Ishikawa (cell line): ENCODE data around the gene ADAMTS5.

Experiments used
- CEBPB ChIP-seq: IDR thresholded peaks from 2 replicates; pipeline ENCODE4 v1.6.1; 2012
- CREB1 ChIP-seq: IDR thresholded peaks from 2 replicates; pipeline ENCODE4 v1.6.1; 2012; ENCODE audit warnings: low read depth
- EGR1 ChIP-seq: IDR thresholded peaks from 2 replicates; pipeline ENCODE4 v1.6.1; 2012
- EP300 ChIP-seq: IDR thresholded peaks from 2 replicates; pipeline ENCODE4 v1.6.1; 2012; ENCODE audit warnings: borderline replicate concordance
- FOXM1 ChIP-seq: IDR thresholded peaks from 2 replicates; pipeline ENCODE4 v1.6.1; 2012; ENCODE audit warnings: low read depth, borderline replicate concordance
- NFIC ChIP-seq: IDR thresholded peaks from 2 replicates; pipeline ENCODE4 v1.6.1; 2012
- RAD21 ChIP-seq: IDR thresholded peaks from 2 replicates; pipeline ENCODE4 v1.6.1; 2012; ENCODE audit warnings: low read depth
- REST ChIP-seq: IDR thresholded peaks from 2 replicates; pipeline ENCODE4 v1.6.1; 2012; ENCODE audit warnings: low read depth, mild to moderate bottlenecking
- TAF1 ChIP-seq: IDR thresholded peaks from 2 replicates; pipeline ENCODE4 v1.6.1; 2012; ENCODE audit warnings: low read depth, mild to moderate bottlenecking
- TCF12 ChIP-seq: IDR thresholded peaks from 2 replicates; pipeline ENCODE4 v1.6.1; 2012; ENCODE audit warnings: low read depth
- TEAD4 ChIP-seq: IDR thresholded peaks from 2 replicates; pipeline ENCODE4 v1.6.1; 2012
- USF1 ChIP-seq: IDR thresholded peaks from 2 replicates; pipeline ENCODE4 v1.6.1; 2012
- YY1 ChIP-seq: IDR thresholded peaks from 2 replicates; pipeline ENCODE4 v1.6.1; 2012; ENCODE audit warnings: low read depth
- ZBTB7A ChIP-seq: IDR thresholded peaks from 2 replicates; pipeline ENCODE4 v1.6.1; 2012; ENCODE audit warnings: low read depth
- TF ChIP-seq, protein P1 (sequence below): IDR thresholded peaks from 2 replicates; pipeline ENCODE4 v1.6.1; 2012

ADAMTS5 gene

GRCh38 chr21:26945916-26946675 is 20.8 kb downstream of the ADAMTS5 start:
- TF ChIP-seq CREB1, result no peak
- no peak for TF ChIP-seq REST
- no peak for TF ChIP-seq RAD21
- no peak for TF ChIP-seq EGR1
- TF ChIP-seq ZBTB7A, result no peak
- TF ChIP-seq NFIC, result no peak
- TF ChIP-seq TAF1, result no peak
- TF ChIP-seq TCF12, result no peak
- TF ChIP-seq USF1, result no peak
- no peak for TF ChIP-seq YY1
- TF ChIP-seq, protein P1, sequence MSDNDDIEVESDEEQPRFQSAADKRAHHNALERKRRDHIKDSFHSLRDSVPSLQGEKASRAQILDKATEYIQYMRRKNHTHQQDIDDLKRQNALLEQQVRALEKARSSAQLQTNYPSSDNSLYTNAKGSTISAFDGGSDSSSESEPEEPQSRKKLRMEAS, result no peak
- no peak for TF ChIP-seq EP300
- no peak for TF ChIP-seq TEAD4
- no peak for TF ChIP-seq CEBPB
- TF ChIP-seq FOXM1, result no peak

DNA sequence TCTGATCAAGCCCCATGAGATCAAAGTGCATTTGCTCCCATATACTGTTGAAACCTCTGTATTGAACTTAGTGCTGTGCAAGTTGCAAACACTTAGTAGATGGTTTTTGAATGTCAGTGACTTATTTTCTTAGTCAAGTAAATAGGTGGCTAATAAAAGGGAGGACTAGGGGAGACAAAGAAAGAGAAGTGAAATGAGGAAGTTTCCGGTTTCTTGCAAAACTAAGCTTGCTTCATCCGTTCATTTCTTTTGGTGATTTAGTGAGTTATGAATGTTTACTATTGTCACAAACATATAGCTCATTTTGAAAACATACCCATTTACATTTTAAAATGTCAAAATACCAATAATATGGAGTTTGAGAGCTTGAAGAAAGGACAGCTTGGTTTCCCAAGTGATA is 23.0 kb downstream of the ADAMTS5 start:
- TF ChIP-seq CREB1, result no peak
- no peak for TF ChIP-seq EP300
- TF ChIP-seq, protein P1, result no peak
- TF ChIP-seq USF1, result no peak
- no peak for TF ChIP-seq ZBTB7A
- TF ChIP-seq NFIC, result no peak
- TF ChIP-seq REST, result no peak
- TF ChIP-seq TAF1, result no peak
- TF ChIP-seq CEBPB, result no peak
- no peak for TF ChIP-seq FOXM1

DNA sequence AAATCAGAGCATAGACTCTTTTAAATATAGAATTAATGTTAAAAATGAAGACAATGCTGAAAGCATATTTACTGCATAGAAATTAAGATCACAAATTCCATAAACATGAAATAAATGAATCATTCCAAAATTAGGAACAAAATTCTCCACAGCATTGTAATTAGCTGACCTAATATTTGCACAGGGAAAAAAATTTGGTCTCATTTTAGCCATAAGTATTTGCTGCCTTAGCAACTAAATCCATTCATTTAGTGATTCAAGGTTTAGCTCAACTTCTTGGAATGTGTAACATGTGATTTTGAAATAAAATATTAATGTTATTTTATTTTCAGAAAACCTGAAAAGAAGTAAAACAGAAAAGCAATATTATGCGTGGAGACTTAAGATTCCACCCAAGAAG is 25.5 kb downstream of the ADAMTS5 start:
- no peak for TF ChIP-seq CEBPB

- TF ChIP-seq TCF12 (no peak), CREB1 (no peak), FOXM1 (no peak), TEAD4 (no peak), ZBTB7A (no peak), TAF1 (no peak), CEBPB (no peak), YY1 (no peak), NFIC (no peak), EP300 (no peak), REST (no peak), EGR1 (no peak), USF1 (no peak), RAD21 (no peak)
- TF ChIP-seq, protein P1, result no peak
Measured at GRCh38 chr21:26939601-26940111, 27.2 kb downstream of the ADAMTS5 start.
